ENCODE measurements around the gene POLE.

POLE gene

DNA sequence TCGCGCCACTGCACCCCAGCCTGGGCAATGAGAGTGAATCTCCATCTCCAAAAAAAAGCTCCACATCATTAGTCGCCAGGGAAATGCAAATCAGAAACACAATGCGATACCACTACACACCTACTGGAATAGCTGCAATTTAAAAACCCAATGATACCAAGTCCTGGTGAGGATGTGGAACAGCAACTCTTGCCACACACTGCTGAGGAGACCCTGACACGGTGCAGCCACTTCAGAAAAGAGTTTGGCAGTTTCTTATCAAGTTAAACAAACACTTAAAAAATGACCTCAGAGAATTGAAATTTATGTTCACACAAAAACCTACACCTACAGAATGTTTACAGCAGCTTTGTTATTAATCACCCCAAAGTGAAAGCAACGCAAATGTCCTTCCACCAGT is 56.5 kb downstream of the POLE start:
- H3K4me2 ChIP-seq (ENCODE audit: low read length), result no peak overlapping the region
- H3K36me3 ChIP-seq (ENCODE audit: control insufficient read depth, low read length), result peaks cover 89% of the 10 kb centered on the region
- no peaks in the 10 kb centered on the region for H3K79me2 ChIP-seq (ENCODE audit: control insufficient read depth, low read length)
- H3F3A ChIP-seq (ENCODE audit: control insufficient read depth, insufficient read depth), result peaks cover 2% of the 10 kb centered on the region; the same call in 1 of the 2 replicates
- no peak overlapping the region for H3K27ac ChIP-seq (ENCODE audit: low read depth, low read length)
- TF ChIP-seq EZH2phosphoT487 (IDR thresholded peaks at IDR 0.05; ENCODE audit: borderline replicate concordance, low read length), result no peak
- TF ChIP-seq, protein P1, sequence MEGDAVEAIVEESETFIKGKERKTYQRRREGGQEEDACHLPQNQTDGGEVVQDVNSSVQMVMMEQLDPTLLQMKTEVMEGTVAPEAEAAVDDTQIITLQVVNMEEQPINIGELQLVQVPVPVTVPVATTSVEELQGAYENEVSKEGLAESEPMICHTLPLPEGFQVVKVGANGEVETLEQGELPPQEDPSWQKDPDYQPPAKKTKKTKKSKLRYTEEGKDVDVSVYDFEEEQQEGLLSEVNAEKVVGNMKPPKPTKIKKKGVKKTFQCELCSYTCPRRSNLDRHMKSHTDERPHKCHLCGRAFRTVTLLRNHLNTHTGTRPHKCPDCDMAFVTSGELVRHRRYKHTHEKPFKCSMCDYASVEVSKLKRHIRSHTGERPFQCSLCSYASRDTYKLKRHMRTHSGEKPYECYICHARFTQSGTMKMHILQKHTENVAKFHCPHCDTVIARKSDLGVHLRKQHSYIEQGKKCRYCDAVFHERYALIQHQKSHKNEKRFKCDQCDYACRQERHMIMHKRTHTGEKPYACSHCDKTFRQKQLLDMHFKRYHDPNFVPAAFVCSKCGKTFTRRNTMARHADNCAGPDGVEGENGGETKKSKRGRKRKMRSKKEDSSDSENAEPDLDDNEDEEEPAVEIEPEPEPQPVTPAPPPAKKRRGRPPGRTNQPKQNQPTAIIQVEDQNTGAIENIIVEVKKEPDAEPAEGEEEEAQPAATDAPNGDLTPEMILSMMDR (IDR thresholded peaks at IDR 0.05; ENCODE audit: low read depth, low read length, poor library complexity, severe bottlenecking), result no peak
- H3K9me3 ChIP-seq (ENCODE audit: control insufficient read depth, insufficient read depth, low read length), result no peaks in the 10 kb centered on the region
- H3K4me3 ChIP-seq (ENCODE audit: low read length), result no peak overlapping the region
- no peaks in the 10 kb centered on the region for H3K27me3 ChIP-seq (ENCODE audit: control insufficient read depth, low read length)
- H3K4me1 ChIP-seq (ENCODE audit: control insufficient read depth, low read length), result no peaks in the 10 kb centered on the region
- no peaks in the 10 kb centered on the region for H4K20me1 ChIP-seq (ENCODE audit: control insufficient read depth, insufficient read depth, low read depth, low read length)
- no peaks in the 10 kb centered on the region for H3K9me2 ChIP-seq (replicated peaks; ENCODE audit: control insufficient read depth, low read length)

DNA sequence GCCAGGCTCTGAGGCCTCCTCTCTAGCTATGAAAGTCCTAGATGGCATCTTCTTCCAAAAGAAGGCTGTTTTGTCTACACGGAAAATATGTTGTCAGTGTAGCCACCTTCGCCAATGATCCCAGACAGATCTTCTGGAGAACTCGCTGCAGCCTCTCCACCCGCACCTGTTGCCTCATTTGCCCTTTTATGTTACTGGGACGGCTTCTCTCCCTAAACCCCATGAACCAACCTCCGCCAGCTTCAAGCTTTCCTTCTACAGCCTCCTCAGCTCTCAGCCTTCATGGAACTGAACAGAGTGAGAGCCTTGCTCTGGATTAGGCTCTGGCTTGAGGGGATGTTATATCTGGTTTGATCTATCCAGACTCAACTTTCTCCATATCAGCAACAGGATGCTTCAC is 57.8 kb downstream of the POLE start:
- no peak overlapping the region for H3K4me3 ChIP-seq (ENCODE audit: low read length)
- no peak overlapping the region for H3K4me2 ChIP-seq (ENCODE audit: low read length)
- H3K9me2 ChIP-seq (replicated peaks; ENCODE audit: control insufficient read depth, low read length), result no peaks in the 10 kb centered on the region
- no peak overlapping the region for H3K27ac ChIP-seq (ENCODE audit: low read depth, low read length)
- no peaks in the 10 kb centered on the region for H3K79me2 ChIP-seq (ENCODE audit: control insufficient read depth, low read length)
- peaks cover 2% of the 10 kb centered on the region; the same call in 1 of the 2 replicates for H3F3A ChIP-seq (ENCODE audit: control insufficient read depth, insufficient read depth)
- H3K27me3 ChIP-seq (ENCODE audit: control insufficient read depth, low read length), result no peaks in the 10 kb centered on the region
- H3K4me1 ChIP-seq (ENCODE audit: control insufficient read depth, low read length), result no peaks in the 10 kb centered on the region
- H4K20me1 ChIP-seq (ENCODE audit: control insufficient read depth, insufficient read depth, low read depth, low read length), result no peaks in the 10 kb centered on the region
- no peak for TF ChIP-seq EZH2phosphoT487 (IDR thresholded peaks at IDR 0.05; ENCODE audit: borderline replicate concordance, low read length)
- TF ChIP-seq, protein P1 (IDR thresholded peaks at IDR 0.05; ENCODE audit: low read depth, low read length, poor library complexity, severe bottlenecking), result no peak
- H3K9me3 ChIP-seq (ENCODE audit: control insufficient read depth, insufficient read depth, low read length), result no peaks in the 10 kb centered on the region
- H3K36me3 ChIP-seq (ENCODE audit: control insufficient read depth, low read length), result peaks cover 89% of the 10 kb centered on the region

DNA sequence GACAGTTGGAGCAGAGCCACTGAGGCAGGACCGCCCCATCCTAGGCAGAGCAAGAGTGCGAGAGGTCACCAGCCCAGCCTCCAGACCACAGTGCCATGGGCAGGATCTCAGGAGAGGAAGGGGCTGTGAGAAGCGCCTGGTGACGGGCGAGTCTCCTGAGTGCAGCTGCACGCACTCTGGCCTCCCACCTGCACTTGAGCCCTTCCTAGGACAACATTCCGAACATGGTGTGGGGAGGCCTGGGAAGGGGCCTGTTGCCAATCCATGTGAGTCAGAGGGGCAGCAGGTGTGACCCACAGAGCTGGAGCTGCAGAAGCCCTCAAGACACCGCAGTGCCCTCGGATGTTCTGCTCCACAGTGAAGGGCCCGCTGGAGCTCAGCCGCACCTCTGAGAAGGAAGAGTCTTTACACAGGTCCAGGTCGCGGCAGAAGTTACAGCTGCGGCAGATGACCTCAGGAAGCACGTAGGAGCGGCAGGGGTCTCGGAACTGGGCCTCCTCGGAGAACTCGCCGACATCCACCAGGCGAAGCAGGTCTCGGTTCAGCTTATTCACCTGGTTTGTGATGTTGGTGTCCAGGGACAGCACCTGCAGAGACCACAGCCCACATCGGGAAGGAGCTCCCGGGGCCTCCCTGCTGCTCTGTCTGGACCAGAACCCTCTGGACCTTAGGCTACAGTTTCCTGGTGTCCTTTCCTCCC is 61.3 kb downstream of the POLE start:
- H3K36me3 ChIP-seq (ENCODE audit: control insufficient read depth, low read length), result peaks cover 73% of the 10 kb centered on the region
- no peaks in the 10 kb centered on the region for H3K9me3 ChIP-seq (ENCODE audit: control insufficient read depth, insufficient read depth, low read length)
- H4K20me1 ChIP-seq (ENCODE audit: control insufficient read depth, insufficient read depth, low read depth, low read length), result no peaks in the 10 kb centered on the region

More for the DNA sequence above, 61.3 kb downstream of the POLE start:
- H3K27ac ChIP-seq (ENCODE audit: low read depth, low read length), result no peak overlapping the region
- no peak overlapping the region for H3K4me2 ChIP-seq (ENCODE audit: low read length)
- H3K9me2 ChIP-seq (replicated peaks; ENCODE audit: control insufficient read depth, low read length), result no peaks in the 10 kb centered on the region
- TF ChIP-seq EZH2phosphoT487 (IDR thresholded peaks at IDR 0.05; ENCODE audit: borderline replicate concordance, low read length), result no peak
- TF ChIP-seq, protein P1 (IDR thresholded peaks at IDR 0.05; ENCODE audit: low read depth, low read length, poor library complexity, severe bottlenecking), result no peak
- H3K79me2 ChIP-seq (ENCODE audit: control insufficient read depth, low read length), result no peaks in the 10 kb centered on the region
- H3K4me3 ChIP-seq (ENCODE audit: low read length), result no peak overlapping the region
- peaks cover 5% of the 10 kb centered on the region for H3F3A ChIP-seq (ENCODE audit: control insufficient read depth, insufficient read depth)
- no peaks in the 10 kb centered on the region for H3K27me3 ChIP-seq (ENCODE audit: control insufficient read depth, low read length)
- H3K4me1 ChIP-seq (ENCODE audit: control insufficient read depth, low read length), result no peaks in the 10 kb centered on the region

Data from DOHH2 (cell line).